Panc1 (cell line): ENCODE measurements around the gene VIPR2.

Experiments used
- POLR2AphosphoS5 ChIP-seq: IDR thresholded peaks from 2 replicates; pipeline ENCODE4 v1.6.1; 2012; ENCODE audit warnings: mild to moderate bottlenecking, low read depth, low read length, moderate library complexity
- REST ChIP-seq, 2 experiments: IDR thresholded peaks; 2 replicates each; pipeline ENCODE4 v1.6.1; 2011 to 2012; ENCODE audit warnings: low read depth in 2 of 2, control low read depth in 1 of 2, low read length in 1 of 2, mild to moderate bottlenecking in 1 of 2, moderate library complexity in 1 of 2; ENCODE audit not compliant: insufficient read depth in 1 of 2
- SIN3A ChIP-seq: IDR thresholded peaks from 2 replicates; pipeline ENCODE4 v1.6.1; 2012; ENCODE audit warnings: low read depth, mild to moderate bottlenecking, low read length, moderate library complexity, borderline replicate concordance; ENCODE audit not compliant: insufficient read depth
- TCF7L2 ChIP-seq: IDR thresholded peaks from 2 replicates; pipeline ENCODE4 v1.6.1; 2011; ENCODE audit warnings: mild to moderate bottlenecking, low read depth, low read length, inconsistent platforms
- TF ChIP-seq, protein P1 (sequence below): fragments of 450-650 bp; IDR thresholded peaks from 2 replicates; pipeline ENCODE4 v1.5.1; 2017; ENCODE audit warnings: mild to moderate bottlenecking

DNA sequence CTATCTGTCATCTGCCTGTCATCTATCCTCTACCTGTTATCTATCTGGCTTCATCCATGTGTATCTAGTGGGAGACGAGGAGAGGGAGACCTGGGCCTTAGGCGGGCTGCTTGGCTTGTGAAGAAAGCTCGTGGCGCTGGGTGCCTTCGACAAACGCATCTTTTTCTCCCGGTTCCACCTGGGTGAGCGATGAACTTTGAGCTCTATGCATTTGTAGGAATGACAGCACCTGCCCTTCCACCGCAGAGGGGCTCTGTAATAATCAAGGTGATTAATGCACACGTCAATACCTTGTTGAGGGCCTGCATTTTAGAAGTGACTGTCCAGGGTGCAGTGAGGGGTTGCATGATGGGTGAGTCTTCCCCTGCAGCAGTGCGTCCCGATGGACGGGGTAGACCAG, 2.6 kb upstream of the VIPR2 start:
- TF ChIP-seq, protein P1, sequence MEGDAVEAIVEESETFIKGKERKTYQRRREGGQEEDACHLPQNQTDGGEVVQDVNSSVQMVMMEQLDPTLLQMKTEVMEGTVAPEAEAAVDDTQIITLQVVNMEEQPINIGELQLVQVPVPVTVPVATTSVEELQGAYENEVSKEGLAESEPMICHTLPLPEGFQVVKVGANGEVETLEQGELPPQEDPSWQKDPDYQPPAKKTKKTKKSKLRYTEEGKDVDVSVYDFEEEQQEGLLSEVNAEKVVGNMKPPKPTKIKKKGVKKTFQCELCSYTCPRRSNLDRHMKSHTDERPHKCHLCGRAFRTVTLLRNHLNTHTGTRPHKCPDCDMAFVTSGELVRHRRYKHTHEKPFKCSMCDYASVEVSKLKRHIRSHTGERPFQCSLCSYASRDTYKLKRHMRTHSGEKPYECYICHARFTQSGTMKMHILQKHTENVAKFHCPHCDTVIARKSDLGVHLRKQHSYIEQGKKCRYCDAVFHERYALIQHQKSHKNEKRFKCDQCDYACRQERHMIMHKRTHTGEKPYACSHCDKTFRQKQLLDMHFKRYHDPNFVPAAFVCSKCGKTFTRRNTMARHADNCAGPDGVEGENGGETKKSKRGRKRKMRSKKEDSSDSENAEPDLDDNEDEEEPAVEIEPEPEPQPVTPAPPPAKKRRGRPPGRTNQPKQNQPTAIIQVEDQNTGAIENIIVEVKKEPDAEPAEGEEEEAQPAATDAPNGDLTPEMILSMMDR: no peak
- TF ChIP-seq POLR2AphosphoS5: no peak
- no peak for TF ChIP-seq REST (IDR thresholded peaks at IDR 0.05; ENCODE audit: insufficient read depth in 1 of 2, low read depth in 2 of 2, low read length in 1 of 2)
- TF ChIP-seq TCF7L2: no peak
- no peak for TF ChIP-seq SIN3A
